GM19452 (cell line): ENCODE results near the gene CDX2.
A peak's percentile ranks its signal among the peaks of the same experiment; 100 is the strongest.
"Not testable (repeated sequence)": the region's sequence is repeated elsewhere in the genome, so short reads cannot be mapped to it uniquely, and the experiment has no call there.

Source experiments
- ATAC-seq: cut with Tn5 transposase; IDR thresholded peaks from one replicate; pipeline ENCODE4 v1.9.1; 2021; ENCODE audit not compliant: unreplicated experiment

CDX2 gene

DNA sequence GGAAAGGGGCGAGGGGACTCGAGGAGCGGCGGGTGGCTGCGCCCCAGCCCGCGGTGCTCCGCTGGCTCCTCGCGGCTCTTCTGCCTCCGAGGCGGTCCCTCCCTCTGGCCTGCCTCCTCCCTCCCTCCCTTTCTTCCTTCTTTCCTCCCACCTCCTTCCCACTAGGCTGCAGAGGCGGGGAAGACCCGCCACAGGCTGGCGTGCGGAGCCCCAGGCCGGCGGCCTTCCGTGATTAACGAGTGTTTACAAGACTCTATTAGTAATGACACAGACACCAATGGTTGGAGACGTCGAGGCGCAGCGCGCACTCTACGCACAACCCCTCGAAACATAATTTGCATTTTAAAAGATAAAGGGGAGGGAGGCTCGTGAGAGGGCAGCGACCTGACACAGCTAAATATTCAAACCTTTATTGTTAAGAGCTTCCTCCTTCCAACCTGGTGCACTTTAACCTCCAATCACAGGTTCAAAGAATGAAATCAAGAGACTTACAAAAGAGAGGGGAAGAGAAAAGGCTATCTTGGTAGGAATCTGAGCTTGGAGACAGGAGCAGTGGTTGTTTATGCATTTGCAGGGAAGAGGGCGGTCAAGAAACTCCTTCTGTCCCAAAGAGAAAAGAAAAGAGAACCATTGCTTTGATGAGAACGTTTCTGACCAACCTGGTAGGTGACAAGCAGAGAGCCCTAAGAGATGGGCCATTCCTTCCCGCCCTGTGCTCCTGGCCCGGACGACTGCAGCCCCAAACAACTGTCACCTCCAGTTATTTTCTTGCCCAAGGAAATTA is at the start of gene CDX2:
TSS of gene CDX2 (minus strand) at position 234 of the 784 bp plus-strand sequence. CDS start 309 bp downstream, outside the sequence.
- no peak for ATAC-seq

- ATAC-seq, result no peak
Measured at GRCh38 chr13:28014301-28014700, 45.2 kb upstream of the CDX2 start.

DNA sequence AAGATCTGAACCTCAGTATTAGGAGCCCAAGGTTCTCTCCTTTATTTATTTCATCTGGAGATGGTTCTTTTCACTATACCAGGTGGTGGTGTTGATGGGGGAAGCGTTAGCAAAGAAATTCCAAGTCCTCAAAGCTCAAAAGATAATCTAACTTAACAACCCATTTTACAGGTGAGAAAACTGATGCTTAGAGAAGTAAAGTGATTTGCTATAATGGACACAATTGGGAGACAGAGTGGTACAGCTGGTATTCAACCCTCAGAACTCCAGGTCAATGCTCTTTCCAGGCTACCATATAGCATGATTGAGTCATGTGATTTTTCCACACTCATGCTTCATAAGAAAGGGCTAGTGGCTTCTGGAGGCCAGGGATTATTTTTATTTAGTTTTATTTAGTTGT is 44.4 kb upstream of the CDX2 start:
- no peak for ATAC-seq

GRCh38 chr13:28012896-28013295 is 43.8 kb upstream of the CDX2 start:
- peak; percentile 92 for ATAC-seq

DNA sequence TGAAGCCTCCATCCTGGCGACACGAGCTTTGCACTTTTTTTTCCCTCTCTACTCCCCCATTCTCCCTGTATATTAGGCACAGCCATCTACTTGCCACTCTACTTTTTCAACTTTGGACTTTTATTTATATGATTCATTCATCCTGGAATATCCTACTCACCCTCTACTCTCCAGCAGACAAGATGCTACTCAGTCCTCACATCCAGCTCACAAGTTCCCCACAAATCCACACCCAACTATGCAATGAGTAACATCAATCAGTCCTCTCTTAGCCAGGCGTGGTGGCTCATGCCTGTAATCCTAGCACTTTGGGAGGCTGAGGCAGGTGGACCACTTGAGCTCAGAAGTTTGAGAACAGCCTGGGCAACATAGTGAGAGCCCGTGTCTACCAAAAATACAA is 43.3 kb upstream of the CDX2 start:
- no peak for ATAC-seq

DNA sequence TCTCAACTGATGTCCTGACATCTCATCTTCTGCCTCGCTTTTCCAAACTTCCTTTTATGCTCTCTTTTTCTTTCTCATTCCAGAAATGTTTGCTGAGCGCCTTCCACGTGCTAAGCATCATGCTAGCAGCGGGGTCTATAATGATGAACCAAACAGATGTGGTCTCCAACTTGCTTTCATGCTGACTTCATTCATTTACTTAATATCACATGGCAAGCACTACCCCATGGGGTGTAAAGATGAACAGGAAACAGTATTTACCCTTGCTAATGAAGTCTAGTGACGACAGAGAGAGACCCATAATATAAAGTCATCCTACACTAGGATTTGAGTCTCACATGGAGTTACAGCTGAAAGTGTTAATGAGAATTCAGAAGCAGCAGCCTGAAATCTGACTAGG is 40.9 kb upstream of the CDX2 start:
- ATAC-seq, result no peak

- ATAC-seq, result not testable (repeated sequence)
Measured at GRCh38 chr13:28005016-28005415, 35.9 kb upstream of the CDX2 start.

GRCh38 chr13:28002886-28003698 is 34.0 kb upstream of the CDX2 start:
- no peak for ATAC-seq

GRCh38 chr13:28001837-28002473 is 32.8 kb upstream of the CDX2 start:
- no peak for ATAC-seq

DNA sequence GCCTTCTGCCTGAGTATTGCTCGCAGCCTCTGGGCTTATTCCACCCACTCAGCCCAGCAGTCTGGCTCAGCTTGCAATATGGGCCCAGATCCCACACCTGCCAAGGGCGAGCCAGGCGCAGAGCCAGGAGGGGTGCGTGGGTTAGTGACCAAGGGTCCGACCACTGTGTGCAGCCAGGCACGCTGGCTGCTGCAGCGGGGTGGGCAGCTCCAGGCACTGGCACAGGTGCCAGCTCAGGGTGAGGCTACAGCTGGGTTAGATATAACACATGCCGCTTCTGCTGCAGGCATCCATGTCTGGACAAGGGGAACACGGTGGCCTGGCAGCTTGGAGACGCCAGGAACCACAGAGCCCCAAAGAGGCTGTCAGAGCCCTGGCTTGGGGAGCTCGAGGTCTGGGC is 31.9 kb upstream of the CDX2 start:
- ATAC-seq, result no peak

- no peak for ATAC-seq
Measured at GRCh38 chr13:28000567-28000966, 31.5 kb upstream of the CDX2 start.

- no peak for ATAC-seq
Measured at GRCh38 chr13:27997904-27998522, 28.9 kb upstream of the CDX2 start.

- ATAC-seq, result no peak
Measured at GRCh38 chr13:27991881-27992280, 22.8 kb upstream of the CDX2 start.

DNA sequence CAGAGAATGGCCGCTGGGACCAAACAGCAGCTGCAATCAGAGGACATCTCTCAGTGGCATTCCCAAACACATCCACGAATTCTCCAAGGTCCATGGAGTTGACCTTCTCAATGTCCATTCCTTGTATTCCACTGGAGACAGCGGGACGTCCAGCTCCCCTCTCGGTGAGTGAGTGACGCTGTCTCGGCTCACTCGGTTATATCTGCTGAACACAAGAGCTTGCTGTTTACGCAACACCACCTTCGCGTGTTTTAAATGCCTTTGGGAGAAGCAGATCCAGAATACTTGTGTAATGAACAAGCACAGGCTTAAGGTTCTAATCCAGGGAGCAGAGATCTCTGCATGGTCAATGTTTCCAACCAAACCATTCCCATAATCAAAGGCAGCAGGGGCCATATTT is 19.4 kb upstream of the CDX2 start, which contains the start of gene URAD:
TSS of gene URAD (minus strand) at position 174 of the 400 bp plus-strand sequence. CDS start at position 118, 56 bp downstream.
- ATAC-seq, result no peak

- no peak for ATAC-seq
Measured at GRCh38 chr13:27985600-27985999, 16.5 kb upstream of the CDX2 start.

DNA sequence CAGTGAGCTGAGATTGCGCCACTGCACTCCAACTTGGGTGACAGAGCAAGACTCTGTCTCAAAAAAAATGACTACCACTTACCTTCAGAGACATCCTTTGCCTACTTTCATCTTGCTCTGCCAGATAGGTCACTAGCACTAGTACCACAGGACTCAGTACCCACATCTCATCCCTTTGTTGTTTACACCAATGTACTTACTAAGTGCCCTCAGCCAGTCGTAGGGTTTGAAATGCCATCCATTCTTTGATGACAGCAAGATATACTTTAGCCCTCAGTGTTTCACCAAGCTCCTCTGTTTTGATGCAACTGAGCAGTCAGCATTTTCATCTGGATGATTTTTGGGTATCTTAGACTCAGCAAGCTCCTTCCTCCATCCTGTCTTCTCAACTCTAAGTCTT is 13.2 kb upstream of the CDX2 start:
- no peak for ATAC-seq

DNA sequence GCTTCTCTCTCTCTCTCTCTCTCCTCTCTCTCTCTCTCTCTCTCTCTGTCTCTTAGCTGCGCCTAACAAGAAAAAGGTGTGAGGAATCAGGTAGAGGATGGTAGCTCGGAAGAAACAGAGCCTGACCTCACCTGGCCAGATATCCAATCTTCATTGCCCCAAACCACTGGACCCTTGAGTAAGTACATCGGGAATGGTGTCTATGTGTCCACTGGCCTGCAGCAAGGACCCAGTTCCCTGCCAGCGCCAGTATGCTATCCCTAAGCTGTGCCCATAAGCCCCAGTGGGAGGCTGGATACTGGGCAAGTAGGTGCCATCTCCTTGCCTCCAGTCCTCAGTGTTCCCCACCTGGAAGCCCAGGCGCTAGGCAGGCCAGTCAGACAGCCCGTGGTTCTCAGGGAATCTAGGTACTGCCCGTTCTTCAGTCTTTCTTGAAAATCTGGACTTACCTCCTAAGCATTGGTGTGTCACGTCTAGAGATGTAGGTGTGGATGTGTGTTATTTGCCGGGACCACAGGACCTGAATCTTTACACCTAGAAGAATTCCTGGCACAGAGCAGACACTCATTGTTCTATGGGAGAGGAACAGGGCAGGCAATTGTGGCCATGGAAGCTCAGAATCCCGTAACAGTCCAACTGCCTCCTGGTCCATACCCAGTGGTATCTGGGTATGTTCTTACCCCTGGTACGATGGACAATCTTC is 12.0 kb upstream of the CDX2 start:
- no peak for ATAC-seq

DNA sequence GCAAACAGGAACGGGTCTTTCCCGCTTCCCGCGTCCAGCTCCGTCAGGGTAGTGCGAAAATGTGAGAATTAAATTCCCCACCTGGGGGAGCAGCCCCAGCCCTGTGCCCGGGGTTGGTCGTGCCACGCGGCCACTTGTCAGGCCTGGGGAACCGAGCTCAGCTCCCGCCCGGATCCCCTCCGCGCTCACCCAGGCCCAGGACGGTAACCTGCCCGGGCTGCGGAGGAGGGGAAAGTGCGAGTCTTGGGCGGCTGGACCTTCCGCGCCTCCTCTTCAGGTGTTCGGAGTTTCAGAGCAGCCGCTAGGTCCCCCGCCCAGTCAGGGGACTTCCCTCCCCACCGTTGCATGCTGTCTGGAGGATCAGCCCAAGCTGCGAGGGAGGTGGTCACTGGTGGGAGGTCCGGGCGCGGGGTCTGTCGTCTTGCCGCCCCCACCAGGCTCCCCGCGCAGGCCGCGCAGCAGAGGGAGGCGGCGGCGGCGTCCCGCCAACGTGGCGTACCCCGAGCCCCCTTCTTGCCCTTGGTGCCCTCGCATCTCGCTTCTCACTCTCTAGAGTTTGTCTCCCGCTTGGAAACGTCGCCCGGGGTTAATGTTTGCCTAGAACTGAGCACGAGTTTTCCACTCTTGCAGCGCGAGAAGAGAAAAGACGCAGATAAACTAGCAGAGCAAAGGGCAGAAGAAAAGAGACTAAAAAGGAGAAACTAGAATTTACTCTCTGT is 11.3 kb upstream of the CDX2 start:
- no peak for ATAC-seq

GRCh38 chr13:27979765-27980279 is 10.7 kb upstream of the CDX2 start:
- ATAC-seq, result no peak
